ENCODE measurements around the gene UBE2D4.
A peak's percentile ranks its signal among the peaks of the same experiment; 100 is the strongest.
"Not testable (repeated sequence)": the region's sequence is repeated elsewhere in the genome, so short reads cannot be mapped to it uniquely, and the experiment has no call there.

The UBE2D4 gene

DNA sequence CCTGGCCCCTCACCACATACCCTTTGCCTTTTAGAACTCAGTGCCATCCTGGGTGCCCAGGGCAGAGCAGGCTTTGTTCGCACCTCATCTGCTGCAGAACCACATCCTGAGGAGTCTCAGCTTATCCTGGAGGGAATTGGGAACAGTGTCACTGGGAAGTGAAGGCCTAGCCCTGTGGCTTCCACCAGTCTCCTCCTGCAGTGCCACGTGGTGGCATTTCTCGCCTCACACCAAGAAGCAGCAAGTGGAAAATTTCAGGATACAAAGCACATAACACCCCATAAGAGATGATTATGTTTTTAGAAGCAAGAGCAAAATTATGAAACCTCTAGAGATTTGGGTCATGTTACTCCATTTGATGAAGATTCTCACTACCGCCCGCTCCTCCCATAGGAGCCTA, 26.8 kb downstream of the UBE2D4 start:
- ChIA-PET CTCF (no interaction called here), POLR2A (no interaction called here)
- no peak for DNase-seq (ENCODE audit: extremely low spot score)
- TF ChIP-seq BHLHE40 (IDR thresholded peaks at IDR 0.05; ENCODE audit: borderline replicate concordance) (no peak), LEF1 (IDR thresholded peaks at IDR 0.05; ENCODE audit: borderline replicate concordance) (no peak), FOXA1 (IDR thresholded peaks at IDR 0.05) (no peak), SUZ12 (IDR thresholded peaks at IDR 0.05) (no peak), ARNT (IDR thresholded peaks at IDR 0.05) (no peak), L3MBTL2 (conservative IDR thresholded peaks at IDR 0.05) (no peak), ZNF384 (IDR thresholded peaks at IDR 0.05) (no peak), FOXM1 (IDR thresholded peaks at IDR 0.05; ENCODE audit: borderline replicate concordance) (no peak), ELF4 (IDR thresholded peaks at IDR 0.05) (no peak), SP1 (IDR thresholded peaks at IDR 0.05) (no peak)

DNA sequence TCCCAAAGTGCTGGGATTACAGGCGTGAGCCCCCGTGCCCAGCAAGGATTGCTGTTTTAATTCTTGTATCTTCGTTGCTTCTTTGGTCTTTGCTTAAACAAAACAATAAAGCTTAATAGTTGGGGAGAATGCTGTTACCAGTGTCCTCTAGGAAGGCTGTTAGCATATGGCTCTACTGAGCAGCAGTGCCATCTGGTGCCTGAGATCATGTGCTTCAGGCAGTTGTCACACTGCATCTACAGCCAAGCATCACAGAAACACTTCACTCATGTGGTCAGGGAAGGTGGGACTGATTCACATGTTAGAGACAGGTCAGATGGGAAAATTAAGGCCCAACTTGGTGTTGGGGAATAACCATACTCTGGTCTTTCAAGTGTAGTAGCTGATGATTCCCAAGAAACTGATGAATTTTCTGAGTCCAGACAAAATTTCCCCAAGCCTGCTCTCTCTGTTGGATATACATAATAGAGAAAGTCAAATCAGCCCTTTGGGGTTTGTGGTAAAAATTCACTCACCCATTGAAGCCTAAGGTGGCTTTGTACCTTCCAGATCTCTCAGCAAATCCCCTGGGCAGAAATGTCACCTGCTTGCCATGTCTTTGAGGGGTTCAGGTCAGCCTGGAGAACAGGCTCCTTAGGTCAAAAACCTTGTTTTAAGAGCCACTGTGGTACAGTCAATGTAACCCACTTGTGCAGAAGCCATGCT, 28.4 kb downstream of the UBE2D4 start:
- ChIA-PET POLR2A (interaction anchor here (1.1 kb wide), 1 partner anchor 28 kb away, joined by 3 read pairs; the partner anchor contains the start of gene UBE2D4), CTCF (interaction anchor here (0.7 kb wide), 1 partner anchor 243 kb away, joined by 3 read pairs; no protein-coding TSS in a partner anchor)
- DNase-seq (ENCODE audit: extremely low spot score), result peak; percentile 71
- TF ChIP-seq L3MBTL2 (conservative IDR thresholded peaks at IDR 0.05), result no peak
- no peak for TF ChIP-seq ELF4 (IDR thresholded peaks at IDR 0.05)
- no peak for TF ChIP-seq ARNT (IDR thresholded peaks at IDR 0.05)
- no peak for TF ChIP-seq SP1 (IDR thresholded peaks at IDR 0.05)
- TF ChIP-seq HDGF (IDR thresholded peaks at IDR 0.05; ENCODE audit: borderline replicate concordance), result no peak
- TF ChIP-seq, protein P1, sequence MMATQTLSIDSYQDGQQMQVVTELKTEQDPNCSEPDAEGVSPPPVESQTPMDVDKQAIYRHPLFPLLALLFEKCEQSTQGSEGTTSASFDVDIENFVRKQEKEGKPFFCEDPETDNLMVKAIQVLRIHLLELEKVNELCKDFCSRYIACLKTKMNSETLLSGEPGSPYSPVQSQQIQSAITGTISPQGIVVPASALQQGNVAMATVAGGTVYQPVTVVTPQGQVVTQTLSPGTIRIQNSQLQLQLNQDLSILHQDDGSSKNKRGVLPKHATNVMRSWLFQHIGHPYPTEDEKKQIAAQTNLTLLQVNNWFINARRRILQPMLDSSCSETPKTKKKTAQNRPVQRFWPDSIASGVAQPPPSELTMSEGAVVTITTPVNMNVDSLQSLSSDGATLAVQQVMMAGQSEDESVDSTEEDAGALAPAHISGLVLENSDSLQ (IDR thresholded peaks at IDR 0.05), result no peak
- no peak for TF ChIP-seq FOXM1 (IDR thresholded peaks at IDR 0.05; ENCODE audit: borderline replicate concordance)
- no peak for TF ChIP-seq ZNF384 (IDR thresholded peaks at IDR 0.05)
- no peak for TF ChIP-seq NFRKB (IDR thresholded peaks at IDR 0.05)
- no peak for TF ChIP-seq TARDBP (IDR thresholded peaks at IDR 0.05)
- no peak for TF ChIP-seq LEF1 (IDR thresholded peaks at IDR 0.05; ENCODE audit: borderline replicate concordance)
- no peak for TF ChIP-seq BHLHE40 (IDR thresholded peaks at IDR 0.05; ENCODE audit: borderline replicate concordance)
- no peak for TF ChIP-seq CTBP1 (IDR thresholded peaks at IDR 0.05; ENCODE audit: borderline replicate concordance)
- no peak for TF ChIP-seq FOXA1 (IDR thresholded peaks at IDR 0.05)
- no peak for TF ChIP-seq SUZ12 (IDR thresholded peaks at IDR 0.05)

DNA sequence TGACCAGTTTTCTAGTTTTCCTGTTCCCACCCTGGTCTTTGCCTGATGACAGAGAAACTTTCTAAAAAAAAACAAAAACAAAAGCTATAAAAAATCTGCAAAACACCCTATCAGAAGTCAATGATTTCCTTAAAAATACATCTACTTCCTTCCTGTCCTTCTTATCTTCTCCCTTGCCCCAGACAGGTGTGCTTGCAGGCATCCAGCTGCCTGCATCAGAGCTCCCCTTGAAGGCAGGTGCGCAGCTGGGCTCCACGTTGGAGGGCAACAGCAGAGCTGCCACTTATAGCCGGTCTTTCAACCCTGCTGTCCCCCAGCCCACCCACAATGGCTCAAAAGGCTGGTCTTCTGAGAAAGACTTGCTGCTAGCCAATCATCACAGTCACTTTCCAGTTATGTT, 29.8 kb downstream of the UBE2D4 start:
- no peak for TF ChIP-seq BHLHE40 (IDR thresholded peaks at IDR 0.05; ENCODE audit: borderline replicate concordance)
- TF ChIP-seq ARNT (IDR thresholded peaks at IDR 0.05), result no peak
- no peak for TF ChIP-seq SUZ12 (IDR thresholded peaks at IDR 0.05)
- TF ChIP-seq SP1 (IDR thresholded peaks at IDR 0.05), result no peak
- POLR2A ChIA-PET, result interaction anchor here (1.1 kb wide), 1 partner anchor 30 kb away, joined by 3 read pairs; the partner anchor contains the start of gene UBE2D4
- DNase-seq (ENCODE audit: extremely low spot score), result no peak
- CTCF ChIA-PET, result no interaction called here

DNA sequence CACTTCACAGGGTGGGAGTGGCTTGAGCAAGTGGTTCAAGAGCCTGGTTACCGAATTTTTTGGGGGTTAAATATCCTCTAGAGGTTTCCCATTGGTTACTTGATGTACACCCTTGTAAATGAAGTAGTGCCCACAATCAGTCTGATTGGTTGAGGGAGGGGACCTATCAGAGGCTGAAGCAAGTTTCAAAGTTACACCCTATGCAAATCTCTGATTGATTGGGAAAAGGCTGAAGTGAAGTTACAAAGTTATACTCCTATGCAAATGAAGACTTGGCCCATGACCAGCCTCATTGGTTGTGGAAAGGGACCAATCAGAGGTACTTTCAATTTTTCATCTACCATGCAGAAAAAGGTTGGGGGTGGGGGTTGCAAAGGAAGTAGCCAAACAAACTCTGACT, 34.7 kb downstream of the UBE2D4 start:
- POLR2A ChIA-PET, result no interaction called here
- no peak for DNase-seq (ENCODE audit: extremely low spot score)
- TF ChIP-seq ELF4 (IDR thresholded peaks at IDR 0.05) (no peak), TARDBP (IDR thresholded peaks at IDR 0.05) (no peak), ZNF384 (IDR thresholded peaks at IDR 0.05) (no peak), FOXK2 (IDR thresholded peaks at IDR 0.05) (no peak), HDGF (IDR thresholded peaks at IDR 0.05; ENCODE audit: borderline replicate concordance) (no peak), L3MBTL2 (conservative IDR thresholded peaks at IDR 0.05) (no peak), FOXM1 (IDR thresholded peaks at IDR 0.05; ENCODE audit: borderline replicate concordance) (no peak), SP1 (IDR thresholded peaks at IDR 0.05) (no peak), NFRKB (IDR thresholded peaks at IDR 0.05) (no peak), LEF1 (IDR thresholded peaks at IDR 0.05; ENCODE audit: borderline replicate concordance) (no peak), CTBP1 (IDR thresholded peaks at IDR 0.05; ENCODE audit: borderline replicate concordance) (no peak), ARNT (IDR thresholded peaks at IDR 0.05) (no peak), FOXA1 (IDR thresholded peaks at IDR 0.05) (no peak), SUZ12 (IDR thresholded peaks at IDR 0.05) (no peak)
- TF ChIP-seq, protein P1 (IDR thresholded peaks at IDR 0.05), result no peak
- CTCF ChIA-PET, result no interaction called here

DNA sequence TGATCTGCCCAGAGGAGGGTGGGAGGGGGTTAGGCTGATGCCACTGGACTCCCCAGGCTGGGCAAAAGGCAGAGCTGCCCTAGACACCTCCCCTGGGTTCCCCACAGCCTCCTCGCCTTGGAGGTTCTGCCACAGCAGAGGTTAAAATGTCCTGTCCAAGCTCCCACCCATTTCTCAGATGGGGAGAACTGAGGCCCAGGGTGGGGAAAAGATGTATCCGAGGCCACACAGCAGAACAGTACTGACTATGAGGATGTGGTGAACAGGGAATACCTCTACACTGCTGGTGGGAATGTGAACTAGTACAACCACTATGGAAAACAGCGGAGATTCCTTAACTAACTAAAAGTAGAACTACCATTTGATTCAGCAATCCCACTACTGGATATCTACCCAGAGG, 40.2 kb downstream of the UBE2D4 start:
- CTCF ChIA-PET, POLR2A ChIA-PET: not testable (repeated sequence)

DNA sequence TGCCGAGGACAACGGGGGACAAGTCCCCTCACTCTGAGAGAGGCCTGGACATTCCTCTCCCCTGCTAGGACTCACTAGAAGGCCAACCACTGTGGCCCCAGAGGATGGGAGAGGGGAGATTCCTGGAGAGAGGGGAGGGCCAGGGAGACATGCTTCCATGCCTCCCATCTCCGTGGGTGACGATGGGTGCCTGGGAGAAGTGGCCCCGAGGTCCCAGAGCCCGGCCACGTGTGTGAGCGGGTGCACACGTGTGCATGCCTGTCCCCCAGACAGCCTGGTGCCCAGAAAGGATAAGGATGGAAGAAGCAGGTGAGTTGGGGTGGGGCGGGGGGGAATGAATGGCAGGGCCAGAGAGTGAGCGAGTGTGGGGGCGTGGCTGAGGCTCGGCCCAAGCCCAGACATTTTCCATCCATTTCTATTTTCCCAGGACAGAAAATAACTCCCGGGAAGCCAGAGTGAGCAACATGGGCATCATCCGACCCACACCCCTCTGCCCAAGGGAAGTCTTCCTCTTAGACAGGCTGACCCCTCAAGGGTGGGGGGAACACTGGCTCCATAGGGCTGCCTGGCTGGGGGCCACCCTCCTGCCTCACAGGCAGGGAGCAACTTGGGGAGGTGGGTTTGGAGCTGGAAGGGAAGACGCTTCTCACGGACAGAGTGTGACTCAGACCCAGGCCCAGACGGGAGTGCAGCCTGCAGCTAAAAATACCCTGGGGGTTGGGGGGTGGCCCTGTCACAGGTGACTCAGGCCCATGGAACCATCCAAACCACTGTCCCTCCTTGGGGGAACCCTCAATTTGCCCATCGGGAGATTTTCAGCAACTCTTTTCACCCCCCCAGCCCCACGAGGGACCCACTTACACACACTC, 42.2 kb downstream of the UBE2D4 start:
- CTCF ChIA-PET; DNase-seq (ENCODE audit: extremely low spot score); POLR2A ChIA-PET: not testable (repeated sequence)

More for the DNA sequence above, 40.2 kb downstream of the UBE2D4 start:
- DNase-seq (ENCODE audit: extremely low spot score), result not testable (repeated sequence)

DNA sequence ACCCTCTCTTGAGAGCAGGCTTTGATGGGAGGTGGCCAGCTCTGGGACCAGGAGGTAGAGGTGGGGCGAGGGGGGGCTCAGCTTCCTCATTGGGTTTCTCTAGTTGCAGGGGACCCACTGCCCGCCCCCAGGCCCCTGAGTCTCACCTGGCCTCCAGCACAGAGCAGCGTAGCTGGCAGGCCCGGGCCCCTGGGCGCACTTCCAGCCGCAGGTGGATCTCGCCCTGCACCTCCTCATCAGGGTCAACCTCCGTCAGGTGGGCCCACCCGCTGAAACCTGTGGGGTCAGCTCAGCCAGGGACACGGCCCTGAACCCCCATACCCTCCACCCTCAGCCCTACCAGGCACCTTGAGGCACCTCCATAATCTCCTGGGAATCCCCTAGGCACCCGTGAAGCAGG, 43.4 kb downstream of the UBE2D4 start:
- DNase-seq (ENCODE audit: extremely low spot score); CTCF ChIA-PET: not testable (repeated sequence)
- POLR2A ChIA-PET, result interaction anchor here (0.9 kb wide), 1 partner anchor 50 kb away, joined by 3 read pairs; no protein-coding TSS in a partner anchor

DNA sequence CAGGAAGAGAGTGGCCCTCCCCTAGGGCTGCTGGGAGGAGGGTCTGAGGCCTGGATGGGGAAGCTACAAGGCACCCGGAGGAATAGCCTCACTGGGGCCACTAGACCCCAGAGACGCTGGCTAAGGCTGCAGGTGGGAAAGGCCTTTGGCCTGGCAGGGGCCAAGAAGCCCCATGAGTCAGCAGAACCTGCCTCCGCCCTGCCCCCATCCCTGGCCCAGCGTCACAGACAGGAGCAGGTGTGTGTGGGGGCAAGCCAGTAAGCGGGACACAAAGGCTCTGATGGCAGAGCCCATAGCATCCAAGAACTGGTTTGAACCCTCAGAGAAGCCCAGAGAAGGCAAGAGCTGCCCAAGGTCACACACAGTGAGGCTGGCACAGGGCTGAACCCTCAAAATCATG, 44.5 kb downstream of the UBE2D4 start:
- CTCF ChIA-PET, result not testable (repeated sequence)

DNA sequence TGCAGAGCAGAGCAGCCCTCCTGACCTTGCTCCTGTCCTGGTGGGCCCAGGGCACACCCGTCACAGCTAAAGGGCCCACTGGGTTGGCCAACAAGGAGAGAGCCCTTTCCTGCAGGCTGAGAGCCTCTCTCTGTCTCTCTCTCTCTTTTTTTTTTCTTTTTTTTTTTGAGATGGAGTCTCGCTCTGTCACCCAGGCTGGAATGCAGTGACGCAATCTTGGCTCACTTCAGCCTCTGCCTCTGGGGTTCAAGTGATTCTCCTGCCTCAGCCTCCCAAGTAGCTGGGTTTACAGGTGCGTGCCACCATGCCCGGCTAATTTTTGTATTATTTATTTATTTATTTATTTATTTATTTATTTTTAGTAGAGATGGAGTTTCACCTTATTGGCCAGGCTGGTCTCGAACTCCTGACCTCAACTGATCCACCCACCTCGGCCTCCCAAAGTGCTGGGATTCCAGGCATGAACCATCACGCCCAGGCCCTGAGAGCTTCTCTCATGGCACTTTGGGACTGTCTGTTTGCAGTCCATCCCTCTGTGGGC, 47.9 kb downstream of the UBE2D4 start:
- POLR2A ChIA-PET; CTCF ChIA-PET; DNase-seq (ENCODE audit: extremely low spot score): not testable (repeated sequence)

More for the DNA sequence above, 44.5 kb downstream of the UBE2D4 start:
- POLR2A ChIA-PET; DNase-seq (ENCODE audit: extremely low spot score): not testable (repeated sequence)

DNA sequence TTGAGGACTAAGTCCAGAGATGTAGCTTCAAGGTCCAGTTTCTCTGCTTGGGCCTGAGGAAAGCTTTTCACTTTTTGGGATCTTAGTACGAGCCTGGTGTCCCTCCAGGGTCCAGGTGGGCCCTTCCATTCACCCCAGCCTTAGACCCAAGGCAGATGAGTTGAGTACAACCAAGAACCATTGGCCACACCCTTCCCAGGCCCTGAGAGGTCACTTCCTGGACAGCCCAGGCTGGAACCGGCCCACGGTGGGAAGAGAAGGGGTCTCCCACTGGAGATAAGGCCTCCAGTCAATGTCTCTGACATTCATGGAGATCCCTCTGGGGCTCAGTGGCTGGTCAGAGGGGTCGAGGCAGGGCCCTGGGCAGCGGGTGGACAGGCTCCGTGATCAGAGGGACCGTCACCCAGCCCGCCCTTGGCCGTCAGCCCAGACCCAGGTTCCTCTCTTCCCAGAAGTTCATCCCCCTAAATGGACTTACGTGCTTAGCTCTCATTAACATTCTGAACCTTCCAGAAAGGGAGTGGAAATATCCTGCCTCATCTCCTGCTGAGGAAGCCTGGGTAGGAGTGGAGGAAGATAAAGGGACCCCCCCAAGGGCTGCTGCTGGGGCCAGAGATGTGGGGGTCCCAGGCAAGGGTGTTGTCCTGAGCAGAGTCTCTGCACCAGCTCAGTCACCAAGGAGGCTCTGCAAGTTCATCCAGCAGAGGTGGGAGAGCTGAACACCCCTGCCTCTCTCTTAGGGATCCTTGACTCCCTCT, 48.7 kb downstream of the UBE2D4 start:
- DNase-seq (ENCODE audit: extremely low spot score), result not testable (repeated sequence)

More for the DNA sequence above, 48.7 kb downstream of the UBE2D4 start:
- POLR2A ChIA-PET, CTCF ChIA-PET: not testable (repeated sequence)
